Measurements from ENCODE around the gene TSPAN8.
A peak's percentile ranks its signal among the peaks of the same experiment; 100 is the strongest.
"Not testable (repeated sequence)": the region's sequence is repeated elsewhere in the genome, so short reads cannot be mapped to it uniquely, and the experiment has no call there.

Gene TSPAN8

GRCh38 chr12:71125515-71125914, 32.3 kb downstream of the TSPAN8 start:
- DNase-seq, result no peak

GRCh38 chr12:71124835-71125460, 32.9 kb downstream of the TSPAN8 start:
- DNase-seq, result no peak

- not testable (repeated sequence) for DNase-seq
Observed at GRCh38 chr12:71113148-71113547, 44.7 kb downstream of the TSPAN8 start.

GRCh38 chr12:71109834-71110233, 48.0 kb downstream of the TSPAN8 start:
- DNase-seq, result no peak

GRCh38 chr12:71108355-71108754, 49.4 kb downstream of the TSPAN8 start:
- no peak for DNase-seq

GRCh38 chr12:71107936-71108335, 49.9 kb downstream of the TSPAN8 start:
- DNase-seq, result no peak

- DNase-seq, result no peak
Observed at GRCh38 chr12:71105956-71106355, 51.8 kb downstream of the TSPAN8 start.

GRCh38 chr12:71092290-71092689, 65.5 kb downstream of the TSPAN8 start:
- peak in 1 of 5 experiments; percentile 10 for DNase-seq

GRCh38 chr12:71090971-71091370, 66.8 kb downstream of the TSPAN8 start:
- no peak for DNase-seq

GRCh38 chr12:71085575-71085974, 72.2 kb downstream of the TSPAN8 start:
- no peak for DNase-seq

- DNase-seq, result no peak
Observed at GRCh38 chr12:71075743-71076142, 82.1 kb downstream of the TSPAN8 start.

Measured in T-helper 2 cell (primary cell).